HepG2 (cell line): Measurements from ENCODE around the gene AIP. TPM values are rescaled to one million over a fixed set of nuclear protein-coding genes. Genes with fewer than 3 reads are reported as not detected.

ENCODE experiments used
- ATAC-seq: fragments of 200-7000 bp; cut with Tn5 transposase; 3 replicates; pipeline ENCODE4 v1.9.1; 2020; ENCODE audit warnings: mild to moderate bottlenecking, moderate library complexity
- BruUV-seq: library from RNA; stranded (reverse); fragments of 400-500 nt; replicated peaks from 2 replicates; lab custom pipeline; 2021; lab: Mats Ljungman, UMichigan
- CTCF ChIA-PET: fragments of 300-600 bp; formaldehyde crosslinking; extraction: SDS; loops from one replicate; lab custom pipeline; 2021; ENCODE audit warnings: low total read pairs, inconsistent platforms, low intra/inter-chr PET ratio; lab: Yijun Ruan, JAX
- POLR2A ChIA-PET: fragments of 350-600 bp; sonication (Branson Sonifier 250); formaldehyde crosslinking; loops from one replicate; lab custom pipeline; 2020; ENCODE audit warnings: antibody characterized with exemption, inconsistent platforms; lab: Yijun Ruan, JAX
- DNase-seq: peaks from one replicate; pipeline ENCODE4 v3.0.0-alpha.2; 2015; ENCODE audit warnings: low spot score
- FAIRE-seq: peaks from 3 replicates; lab custom pipeline; 2011; peaks lifted over from hg19 to GRCh38; lab: Jason Lieb, UNC
- H2AFZ ChIP-seq: one replicate; pipeline ENCODE4 v1.6.1; 2011; ENCODE audit warnings: low read length, inconsistent platforms
- H3K27ac ChIP-seq: fragments of 300-600 bp; 3 replicates; pipeline ENCODE4 v1.8.0; 2011; ENCODE audit warnings: mixed run types, mild to moderate bottlenecking, mixed read lengths, low read length, inconsistent platforms; ENCODE audit not compliant: insufficient read depth; ENCODE audit errors: extremely low read length
- H3K27me3 ChIP-seq, 2 experiments: fragments of 200-600 bp in 1 of 2; 2 replicates in 1 of 2; 3 replicates in 1 of 2; pipeline versions ENCODE4 v1.6.0 to v1.8.0; 2011; ENCODE audit warnings: low read length in 2 of 2, mild to moderate bottlenecking in 2 of 2, moderate library complexity in 2 of 2, inconsistent platforms in 1 of 2; ENCODE audit not compliant: insufficient read depth in 2 of 2, control insufficient read depth in 1 of 2
- H3K36me3 ChIP-seq, 2 experiments: fragments of 200-600 bp in 1 of 2; replicated peaks in 1 of 2; 2 replicates in 1 of 2; 3 replicates in 1 of 2; pipeline versions ENCODE4 v1.5.1 to v1.8.0; 2011; ENCODE audit warnings: low read length in 2 of 2, inconsistent platforms in 1 of 2; ENCODE audit not compliant: insufficient read depth in 2 of 2, control insufficient read depth in 1 of 2
- H3K4me1 ChIP-seq: 2 replicates; pipeline ENCODE4 v1.5.1; 2012; ENCODE audit warnings: low read length, inconsistent platforms; ENCODE audit not compliant: insufficient read depth
- H3K4me2 ChIP-seq: 2 replicates; pipeline ENCODE4 v1.6.0; 2011; ENCODE audit warnings: low read depth, low read length, inconsistent platforms
- H3K4me3 ChIP-seq, 3 experiments: fragments of 200-600 bp in 1 of 3; sonication (generic), shearing (Covaris generic) in 1 of 3; replicated peaks in 1 of 3; 2 replicates each; pipeline ENCODE4 v1.5.1; 2011 to 2016; ENCODE audit warnings: low read length in 3 of 3, inconsistent platforms in 2 of 3, low read depth in 2 of 3, mild to moderate bottlenecking in 2 of 3, control low read depth in 1 of 3, mixed read lengths in 1 of 3; ENCODE audit not compliant: insufficient read depth in 1 of 3
- H3K79me2 ChIP-seq: one replicate; pipeline ENCODE4 v1.6.1; 2011; ENCODE audit warnings: low read length, inconsistent platforms; ENCODE audit not compliant: insufficient read depth
- H3K9ac ChIP-seq: 2 replicates; pipeline ENCODE4 v1.6.0; 2011; ENCODE audit warnings: mild to moderate bottlenecking, low read depth, low read length, inconsistent platforms; ENCODE audit not compliant: insufficient read depth
- H3K9me3 ChIP-seq: 2 replicates; pipeline ENCODE4 v1.5.1; 2012; ENCODE audit warnings: mild to moderate bottlenecking, low read length
- H4K20me1 ChIP-seq: 2 replicates; pipeline ENCODE4 v1.6.0; 2011; ENCODE audit warnings: inconsistent platforms, mild to moderate bottlenecking, low read length, moderate library complexity; ENCODE audit not compliant: insufficient read depth
- BORCS8-MEF2B ChIP-seq: sonication (generic); formaldehyde crosslinking; IDR thresholded peaks from 2 replicates; pipeline ENCODE4 v1.8.0; 2022; ENCODE audit warnings: mild to moderate bottlenecking, missing genetic modification reagents
- CBX2 ChIP-seq, 2 experiments: fragments of 200-600 bp in 1 of 2; sonication (generic); formaldehyde crosslinking in 1 of 2; IDR thresholded peaks; 2 replicates each; pipeline versions ENCODE4 v1.7.0 to v1.8.1; 2018 to 2022; ENCODE audit warnings: low read depth in 2 of 2, low read length in 1 of 2, mild to moderate bottlenecking in 1 of 2, missing genetic modification reagents in 1 of 2
- CHD2 ChIP-seq: IDR thresholded peaks from 2 replicates; pipeline ENCODE4 v1.6.1; 2011; ENCODE audit warnings: low read depth, low read length, improper control_type of control experiment
- MYC ChIP-seq: sonication (generic); formaldehyde crosslinking; IDR thresholded peaks from 2 replicates; pipeline ENCODE4 v1.9.0; 2021; ENCODE audit warnings: missing genetic modification reagents, borderline replicate concordance
- RFX1 ChIP-seq: fragments of 450-650 bp; IDR thresholded peaks from 2 replicates; pipeline ENCODE4 v1.6.1; 2017
- SP4 ChIP-seq: sonication (generic); formaldehyde crosslinking; IDR thresholded peaks from 2 replicates; pipeline ENCODE4 v1.8.1; 2023; ENCODE audit warnings: mild to moderate bottlenecking, missing genetic modification reagents
- WIZ ChIP-seq: sonication (generic); formaldehyde crosslinking; IDR thresholded peaks from 2 replicates; pipeline ENCODE4 v1.5.1; 2020; ENCODE audit warnings: mild to moderate bottlenecking, missing genetic modification reagents
- ZMYM3 ChIP-seq: sonication (generic); formaldehyde crosslinking; IDR thresholded peaks from 2 replicates; pipeline ENCODE4 v1.5.1; 2020; ENCODE audit warnings: mild to moderate bottlenecking, missing genetic modification reagents
- ZNF614 ChIP-seq: IDR thresholded peaks from 2 replicates; pipeline ENCODE4 v1.6.1; 2018; ENCODE audit warnings: missing biosample characterization, missing genetic modification reagents, inconsistent platforms, borderline replicate concordance
- ZNF790 ChIP-seq: sonication (generic); formaldehyde crosslinking; IDR thresholded peaks from 2 replicates; pipeline ENCODE4 v1.8.0; 2022; ENCODE audit warnings: missing genetic modification reagents, mild to moderate bottlenecking, borderline replicate concordance
- WGBS: methylation state at CpG from one replicate; pipeline ENCODE4 v1.1.6; 2017; ENCODE audit warnings: low lambda C conversion rate; 5-methylcytosine and 5-hydroxymethylcytosine counted together
- in situ Hi-C: cut with HindIII; loops from 2 replicates; pipeline ENCODE4 v1.10.0; 2017; ENCODE audit warnings: low pct_unique_long_range_greater_than_20kb; ENCODE audit not compliant: extremely low pct_ligation_motif_present
- intact Hi-C: fragments of 100-400 bp; cut with micrococcal nuclease; formaldehyde crosslinking; loops from one replicate; pipeline ENCODE4 v1.10.0; 2022; ENCODE audit not compliant: unreplicated experiment
- polyA plus RNA-seq, 8 experiments: library from polyadenylated mRNA; depleted of rRNA in 3 of 8; stranded (reverse) in 7 of 8; unstranded in 1 of 8; fragments of >200 nt; fragmentation: Illumina TruSeq in 4 of 8; extraction: Trizol in 4 of 8; gene quantifications; 2 replicates each; pipeline versions ENCODE4 v1.2.1 to v1.2.3, GENCODE V29; 2011 to 2016; ENCODE audit warnings: low read depth in 4 of 8, missing spikeins in 1 of 8, mixed read lengths in 1 of 8; ENCODE audit not compliant: insufficient read depth in 1 of 8
- total RNA-seq, 5 experiments: library from RNA; depleted of rRNA; stranded (reverse); fragments of >200 nt; fragmentation: Illumina TruSeq; extraction: Trizol; gene quantifications; 2 replicates each; pipeline ENCODE4 v1.2.3, GENCODE V29; 2016; ENCODE audit warnings: low read depth in 1 of 5
- TF ChIP-seq, protein P1 (sequence below): sonication (generic); formaldehyde crosslinking; IDR thresholded peaks from 2 replicates; pipeline ENCODE4 v1.8.0; 2022; ENCODE audit warnings: missing genetic modification reagents, low read depth, mild to moderate bottlenecking, borderline replicate concordance
- TF ChIP-seq, protein P2 (sequence below): sonication (generic); formaldehyde crosslinking; IDR thresholded peaks from 2 replicates; pipeline ENCODE4 v1.5.0; 2020; ENCODE audit warnings: missing genetic modification reagents
- TF ChIP-seq, protein P3 (sequence below): sonication (generic); formaldehyde crosslinking; IDR thresholded peaks from 2 replicates; pipeline ENCODE4 v1.4.0; 2020; ENCODE audit warnings: mild to moderate bottlenecking, missing genetic modification reagents, borderline replicate concordance
- TF ChIP-seq, protein P4 (sequence below): sonication (generic); formaldehyde crosslinking; IDR thresholded peaks from 2 replicates; pipeline ENCODE4 v1.5.1; 2020; ENCODE audit warnings: mild to moderate bottlenecking, missing genetic modification reagents, moderate library complexity
- TF ChIP-seq, protein P5 (sequence below): sonication (generic); formaldehyde crosslinking; IDR thresholded peaks from 2 replicates; pipeline ENCODE4 v1.8.1; 2023; ENCODE audit warnings: missing genetic modification reagents, mild to moderate bottlenecking, borderline replicate concordance

AIP gene
- total and polyA plus RNA-seq, 2 of the 13 experiments (the other 11 are each of a cell fraction or from before 2014, with no cell fraction given), result 51.8 to 110 TPM

DNA sequence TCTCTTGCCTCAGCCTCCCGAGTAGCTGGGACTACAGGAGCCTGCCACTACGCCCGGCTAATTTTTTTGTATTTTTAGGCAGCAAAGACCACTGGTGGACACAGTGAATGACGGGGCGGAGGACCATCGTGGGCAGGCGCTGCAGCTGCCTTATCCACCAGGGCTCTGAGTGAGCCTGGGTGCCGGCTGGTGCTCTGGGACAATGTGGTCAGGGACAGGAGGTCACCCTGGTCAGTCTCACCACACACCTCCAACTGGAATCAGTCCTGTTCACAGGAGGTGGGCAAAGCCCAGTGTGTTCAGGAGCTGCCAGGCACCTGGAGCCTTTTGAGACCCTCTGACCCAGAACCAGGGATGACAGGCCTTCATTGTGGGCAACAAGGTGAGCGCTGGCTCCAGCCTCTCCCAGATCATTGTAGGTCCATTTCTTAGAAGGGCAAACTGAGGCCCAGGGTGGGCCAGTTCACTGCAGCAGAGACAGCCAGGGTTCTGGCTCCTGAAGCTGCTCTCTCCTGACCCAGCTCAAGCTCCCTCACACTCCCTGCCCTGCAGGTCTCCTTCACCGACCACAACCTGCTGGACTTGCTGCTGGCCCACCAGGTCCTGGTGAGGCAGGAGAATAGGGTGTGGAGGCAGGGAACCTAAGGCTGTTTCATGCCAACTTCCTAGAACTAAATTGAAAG is 56.1 kb downstream of the AIP start:
- no peaks in the 10 kb centered on the region for H4K20me1 ChIP-seq
- intact Hi-C loops (no loop called here), in situ Hi-C loops (no loop called here)
- no peaks in the 10 kb centered on the region for H3K36me3 ChIP-seq
- FAIRE-seq (no peak), ATAC-seq (peak; percentile 50), DNase-seq (no peak)
- no peaks in the 10 kb centered on the region for H3K27me3 ChIP-seq
- no peak overlapping the region for H2AFZ ChIP-seq
- ChIA-PET CTCF (no interaction called here), POLR2A (no interaction called here)
- BruUV-seq, result no TSS peak
- WGBS, result 32% methylated on average over 10 of the region's 10 CpGs
- peaks cover 24% of the 10 kb centered on the region for H3K4me1 ChIP-seq
- no peak overlapping the region for H3K27ac ChIP-seq
- no peaks in the 10 kb centered on the region for H3K79me2 ChIP-seq
- H3K4me3 ChIP-seq, result no peak overlapping the region
- H3K9me3 ChIP-seq, result peaks cover 15% of the 10 kb centered on the region
- no peak overlapping the region for H3K9ac ChIP-seq
- no peak overlapping the region for H3K4me2 ChIP-seq
- TF ChIP-seq BORCS8-MEF2B (CRISPR knock-in tag) (no peak), WIZ (CRISPR knock-in tag) (no peak), ZNF790 (CRISPR knock-in tag) (no peak), MYC (CRISPR knock-in tag) (0 out of 2 replicates have a peak, but pooled peaks have one; percentile 14), ZMYM3 (CRISPR knock-in tag) (peak; percentile 23; the same call in 1 of the 2 replicates), RFX1 (no peak), CBX2 (IDR thresholded peaks at IDR 0.05; ENCODE audit: low read depth, low read length) (no peak), CBX2 (CRISPR knock-in tag; IDR thresholded peaks at IDR 0.05; ENCODE audit: low read depth) (no peak), SP4 (no peak), CHD2 (no peak), ZNF614 (CRISPR knock-in tag) (no peak)
- TF ChIP-seq, protein P1, sequence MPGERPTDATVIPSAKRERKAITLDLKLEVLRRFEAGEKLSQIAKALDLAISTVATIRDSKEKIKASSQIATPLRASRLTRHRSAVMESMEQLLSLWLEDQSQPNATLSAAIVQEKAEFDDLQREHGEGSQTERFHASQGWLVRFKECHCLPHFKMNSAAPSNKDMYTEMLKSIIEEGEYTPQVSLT (CRISPR knock-in tag), result no peak
- TF ChIP-seq, protein P2, sequence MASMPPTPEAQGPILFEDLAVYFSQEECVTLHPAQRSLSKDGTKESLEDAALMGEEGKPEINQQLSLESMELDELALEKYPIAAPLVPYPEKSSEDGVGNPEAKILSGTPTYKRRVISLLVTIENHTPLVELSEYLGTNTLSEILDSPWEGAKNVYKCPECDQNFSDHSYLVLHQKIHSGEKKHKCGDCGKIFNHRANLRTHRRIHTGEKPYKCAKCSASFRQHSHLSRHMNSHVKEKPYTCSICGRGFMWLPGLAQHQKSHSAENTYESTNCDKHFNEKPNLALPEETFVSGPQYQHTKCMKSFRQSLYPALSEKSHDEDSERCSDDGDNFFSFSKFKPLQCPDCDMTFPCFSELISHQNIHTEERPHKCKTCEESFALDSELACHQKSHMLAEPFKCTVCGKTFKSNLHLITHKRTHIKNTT (CRISPR knock-in tag), result no peak
- TF ChIP-seq, protein P3, sequence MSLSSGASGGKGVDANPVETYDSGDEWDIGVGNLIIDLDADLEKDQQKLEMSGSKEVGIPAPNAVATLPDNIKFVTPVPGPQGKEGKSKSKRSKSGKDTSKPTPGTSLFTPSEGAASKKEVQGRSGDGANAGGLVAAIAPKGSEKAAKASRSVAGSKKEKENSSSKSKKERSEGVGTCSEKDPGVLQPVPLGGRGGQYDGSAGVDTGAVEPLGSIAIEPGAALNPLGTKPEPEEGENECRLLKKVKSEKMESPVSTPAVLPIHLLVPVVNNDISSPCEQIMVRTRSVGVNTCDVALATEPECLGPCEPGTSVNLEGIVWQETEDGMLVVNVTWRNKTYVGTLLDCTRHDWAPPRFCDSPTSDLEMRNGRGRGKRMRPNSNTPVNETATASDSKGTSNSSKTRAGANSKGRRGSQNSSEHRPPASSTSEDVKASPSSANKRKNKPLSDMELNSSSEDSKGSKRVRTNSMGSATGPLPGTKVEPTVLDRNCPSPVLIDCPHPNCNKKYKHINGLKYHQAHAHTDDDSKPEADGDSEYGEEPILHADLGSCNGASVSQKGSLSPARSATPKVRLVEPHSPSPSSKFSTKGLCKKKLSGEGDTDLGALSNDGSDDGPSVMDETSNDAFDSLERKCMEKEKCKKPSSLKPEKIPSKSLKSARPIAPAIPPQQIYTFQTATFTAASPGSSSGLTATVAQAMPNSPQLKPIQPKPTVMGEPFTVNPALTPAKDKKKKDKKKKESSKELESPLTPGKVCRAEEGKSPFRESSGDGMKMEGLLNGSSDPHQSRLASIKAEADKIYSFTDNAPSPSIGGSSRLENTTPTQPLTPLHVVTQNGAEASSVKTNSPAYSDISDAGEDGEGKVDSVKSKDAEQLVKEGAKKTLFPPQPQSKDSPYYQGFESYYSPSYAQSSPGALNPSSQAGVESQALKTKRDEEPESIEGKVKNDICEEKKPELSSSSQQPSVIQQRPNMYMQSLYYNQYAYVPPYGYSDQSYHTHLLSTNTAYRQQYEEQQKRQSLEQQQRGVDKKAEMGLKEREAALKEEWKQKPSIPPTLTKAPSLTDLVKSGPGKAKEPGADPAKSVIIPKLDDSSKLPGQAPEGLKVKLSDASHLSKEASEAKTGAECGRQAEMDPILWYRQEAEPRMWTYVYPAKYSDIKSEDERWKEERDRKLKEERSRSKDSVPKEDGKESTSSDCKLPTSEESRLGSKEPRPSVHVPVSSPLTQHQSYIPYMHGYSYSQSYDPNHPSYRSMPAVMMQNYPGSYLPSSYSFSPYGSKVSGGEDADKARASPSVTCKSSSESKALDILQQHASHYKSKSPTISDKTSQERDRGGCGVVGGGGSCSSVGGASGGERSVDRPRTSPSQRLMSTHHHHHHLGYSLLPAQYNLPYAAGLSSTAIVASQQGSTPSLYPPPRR (CRISPR knock-in tag), result no peak
- TF ChIP-seq, protein P4, sequence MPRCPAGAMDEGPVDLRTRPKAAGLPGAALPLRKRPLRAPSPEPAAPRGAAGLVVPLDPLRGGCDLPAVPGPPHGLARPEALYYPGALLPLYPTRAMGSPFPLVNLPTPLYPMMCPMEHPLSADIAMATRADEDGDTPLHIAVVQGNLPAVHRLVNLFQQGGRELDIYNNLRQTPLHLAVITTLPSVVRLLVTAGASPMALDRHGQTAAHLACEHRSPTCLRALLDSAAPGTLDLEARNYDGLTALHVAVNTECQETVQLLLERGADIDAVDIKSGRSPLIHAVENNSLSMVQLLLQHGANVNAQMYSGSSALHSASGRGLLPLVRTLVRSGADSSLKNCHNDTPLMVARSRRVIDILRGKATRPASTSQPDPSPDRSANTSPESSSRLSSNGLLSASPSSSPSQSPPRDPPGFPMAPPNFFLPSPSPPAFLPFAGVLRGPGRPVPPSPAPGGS (CRISPR knock-in tag), result no peak
- TF ChIP-seq, protein P5, sequence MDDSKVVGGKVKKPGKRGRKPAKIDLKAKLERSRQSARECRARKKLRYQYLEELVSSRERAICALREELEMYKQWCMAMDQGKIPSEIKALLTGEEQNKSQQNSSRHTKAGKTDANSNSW (CRISPR knock-in tag), result no peak
